ENCODE data around the gene NUP93. TPM values are rescaled to one million over a fixed set of nuclear protein-coding genes. Genes with fewer than 3 reads are reported as not detected.

The NUP93 gene
- total and polyA plus RNA-seq, 2 of the 8 experiments (the other 6 are each of a cell fraction or from before 2014, with no cell fraction given), result 147 to 201 TPM

GRCh38 chr16:56774016-56774680 lies 44.2 kb downstream of the NUP93 start:
- 95% methylated on average over 2 of the region's 2 CpGs; no CpG with 5 or more reads in 1 of the 2 experiments for WGBS, 2 experiments (ENCODE audit: extremely low coverage in 1 of 2, insufficient coverage in 1 of 2, insufficient read length in 1 of 2, insufficient replicate concordance in 2 of 2, low coverage in 1 of 2, low lambda C conversion rate in 2 of 2, missing lambda C conversion rate in 1 of 2)
- no peak overlapping the region for H2BK12ac ChIP-seq (ENCODE audit: low read depth, low read length)
- H4K8ac ChIP-seq (ENCODE audit: extremely low read depth, insufficient read depth, low read length), result no peak overlapping the region
- H4K5ac ChIP-seq (ENCODE audit: insufficient read length, low read depth, low read length), result no peak overlapping the region
- CTCF ChIA-PET (ENCODE audit: partially characterized antibody), result no interaction called here
- H4K91ac ChIP-seq (replicated peaks; ENCODE audit: insufficient read length, low read length), result no peak overlapping the region
- no peak overlapping the region for H3K4ac ChIP-seq (replicated peaks; ENCODE audit: insufficient read length, low read depth, low read length)
- H2BK120ac ChIP-seq (replicated peaks; ENCODE audit: low read depth, low read length), result no peak overlapping the region
- H3K23me2 ChIP-seq (ENCODE audit: low read depth, low read length), result no peaks in the 10 kb centered on the region
- H3K9ac ChIP-seq (replicated peaks in 1 of 4; ENCODE audit: extremely low read depth in 1 of 4, low read depth in 3 of 4, low read length in 3 of 4), result no peak overlapping the region
- H3K36me3 ChIP-seq (ENCODE audit: control insufficient read depth in 2 of 4, insufficient read depth in 4 of 4, low read length in 3 of 4), result no peaks in the 10 kb centered on the region
- H3K23ac ChIP-seq (ENCODE audit: insufficient read length), result no peak overlapping the region
- H3K79me1 ChIP-seq (ENCODE audit: low read depth, low read length), result peaks cover 4% of the 10 kb centered on the region; the same call in 1 of the 2 replicates
- H3K27me3 ChIP-seq (replicated peaks in 1 of 4; ENCODE audit: control insufficient read depth in 3 of 4, extremely low read depth in 1 of 4, insufficient read depth in 3 of 4, low read length in 3 of 4), result no peaks in the 10 kb centered on the region
- no peak for FAIRE-seq
- H2BK20ac ChIP-seq (ENCODE audit: low read length), result no peak overlapping the region
- H2BK15ac ChIP-seq (ENCODE audit: low read length), result no peak overlapping the region
- no peak overlapping the region for H3K14ac ChIP-seq (ENCODE audit: insufficient read length)
- no peak overlapping the region for H2AK5ac ChIP-seq (ENCODE audit: low read depth, low read length)
- H3K4me1 ChIP-seq (replicated peaks in 1 of 4; ENCODE audit: control insufficient read depth in 3 of 4, insufficient read depth in 4 of 4, low read length in 3 of 4), result peaks cover 0 to 10% (median 0%) of the 10 kb centered on the region in 4 experiments; a peak in 1 of 7 replicates
- peaks cover 0 to 45% of the 10 kb centered on the region in 2 experiments; a peak in 2 of 4 replicates for H3K79me2 ChIP-seq (ENCODE audit: control insufficient read depth in 1 of 2, insufficient read depth in 2 of 2, low read length in 2 of 2)
- no peaks in the 10 kb centered on the region for H3K9me3 ChIP-seq (ENCODE audit: insufficient read depth in 2 of 2, low read depth in 1 of 2, low read length in 1 of 2)
- no peak overlapping the region for H2AFZ ChIP-seq (ENCODE audit: low read length)
- H3K4me3 ChIP-seq (ENCODE audit: extremely low read depth in 1 of 4, insufficient read depth in 2 of 4, low read depth in 3 of 4, low read length in 4 of 4), result no peak overlapping the region
- DNase-seq (ENCODE audit: low read depth in 1 of 2, low spot score in 2 of 2), result no peak
- no peak overlapping the region for H3K18ac ChIP-seq (ENCODE audit: extremely low read depth, low read length)
- H3K27ac ChIP-seq (ENCODE audit: low read depth, low read length), result no peak overlapping the region
- POLR2A ChIA-PET (ENCODE audit: partially characterized antibody), result interaction anchor here (0.8 kb wide), 1 partner anchor 9 kb away, joined by 4 read pairs; no protein-coding TSS in a partner anchor
- H4K20me1 ChIP-seq (replicated peaks in 1 of 2; ENCODE audit: control insufficient read depth in 1 of 2, insufficient read depth in 2 of 2, low read length in 2 of 2), result peaks cover 5% of the 10 kb centered on the region in 2 experiments
- H3K56ac ChIP-seq (replicated peaks; ENCODE audit: insufficient read length, low read depth, low read length), result no peak overlapping the region
- no peak overlapping the region for H2BK5ac ChIP-seq (ENCODE audit: low read depth, low read length)
- no peak for TF ChIP-seq PHF8 (conservative IDR thresholded peaks at IDR 0.05; ENCODE audit: low read depth, low read length)
- no peak for TF ChIP-seq BACH1 (IDR thresholded peaks at IDR 0.05; ENCODE audit: low read length)
- no peak for TF ChIP-seq JUN (IDR thresholded peaks at IDR 0.05; ENCODE audit: low read depth, low read length)
- no peak for TF ChIP-seq SIX5 (IDR thresholded peaks at IDR 0.05; ENCODE audit: low read depth, low read length)
- no peak for TF ChIP-seq MAFK (IDR thresholded peaks at IDR 0.05; ENCODE audit: low read depth, low read length)
- H3K4me2 ChIP-seq (ENCODE audit: insufficient read depth in 1 of 2, low read depth in 2 of 2, low read length in 2 of 2), result no peak overlapping the region

Measured in H1 (cell line).